Measurements from ENCODE around the gene INSR.

DNA sequence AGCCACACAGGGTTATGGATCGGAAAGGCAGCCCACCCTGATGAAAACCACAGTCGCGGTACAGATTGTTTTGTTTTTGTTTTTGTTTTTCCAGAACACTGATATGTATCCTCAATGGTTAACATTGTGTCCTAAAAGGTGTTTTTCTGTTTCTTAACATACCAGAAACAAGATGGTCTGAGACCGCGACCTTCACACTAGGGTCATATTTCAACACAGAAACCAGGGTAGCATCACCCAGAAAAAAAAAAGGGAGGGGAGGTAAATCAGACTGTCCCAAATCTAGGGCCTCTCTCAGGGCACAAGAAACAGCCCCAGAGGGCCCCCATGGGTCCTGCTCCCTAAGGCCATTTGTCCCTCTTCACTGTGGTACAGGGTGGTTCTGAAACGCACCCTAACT is 66.5 kb downstream of the INSR start:
- no peak for TF ChIP-seq POLR2A (IDR thresholded peaks at IDR 0.05)
- TF ChIP-seq, protein P1, sequence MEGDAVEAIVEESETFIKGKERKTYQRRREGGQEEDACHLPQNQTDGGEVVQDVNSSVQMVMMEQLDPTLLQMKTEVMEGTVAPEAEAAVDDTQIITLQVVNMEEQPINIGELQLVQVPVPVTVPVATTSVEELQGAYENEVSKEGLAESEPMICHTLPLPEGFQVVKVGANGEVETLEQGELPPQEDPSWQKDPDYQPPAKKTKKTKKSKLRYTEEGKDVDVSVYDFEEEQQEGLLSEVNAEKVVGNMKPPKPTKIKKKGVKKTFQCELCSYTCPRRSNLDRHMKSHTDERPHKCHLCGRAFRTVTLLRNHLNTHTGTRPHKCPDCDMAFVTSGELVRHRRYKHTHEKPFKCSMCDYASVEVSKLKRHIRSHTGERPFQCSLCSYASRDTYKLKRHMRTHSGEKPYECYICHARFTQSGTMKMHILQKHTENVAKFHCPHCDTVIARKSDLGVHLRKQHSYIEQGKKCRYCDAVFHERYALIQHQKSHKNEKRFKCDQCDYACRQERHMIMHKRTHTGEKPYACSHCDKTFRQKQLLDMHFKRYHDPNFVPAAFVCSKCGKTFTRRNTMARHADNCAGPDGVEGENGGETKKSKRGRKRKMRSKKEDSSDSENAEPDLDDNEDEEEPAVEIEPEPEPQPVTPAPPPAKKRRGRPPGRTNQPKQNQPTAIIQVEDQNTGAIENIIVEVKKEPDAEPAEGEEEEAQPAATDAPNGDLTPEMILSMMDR (IDR thresholded peaks at IDR 0.05): no peak

Data from thyroid gland (tissue), 4 donors.